Effector memory CD8-positive, alpha-beta T cell (primary cell): ENCODE data around the gene SOCS6.
"Not testable (repeated sequence)": the region's sequence is repeated elsewhere in the genome, so short reads cannot be mapped to it uniquely, and the experiment has no call there.

ENCODE experiments used
- ATAC-seq: fragments of 150-1000 bp; cut with Tn5 transposase; replicated peaks from 2 replicates; pipeline ENCODE4 v1.10.0; 2021; ENCODE audit warnings: mild to moderate bottlenecking, moderate library complexity
- DNase-seq, 3 experiments: peaks; one replicate each; pipeline ENCODE4 v3.0.0; 2021
- H3K27ac Mint-ChIP-seq, 2 donors: one replicate each; pipeline ENCODE4 v1.8.0; 2022; ENCODE audit warnings: mild to moderate bottlenecking in 2 of 2, mixed read lengths in 2 of 2, moderate library complexity in 2 of 2
- H3K27me3 Mint-ChIP-seq, 2 donors: one replicate each; pipeline ENCODE4 v1.8.0; 2022; ENCODE audit warnings: mixed read lengths in 2 of 2
- H3K36me3 Mint-ChIP-seq: one replicate; pipeline ENCODE4 v1.8.0; 2022; ENCODE audit warnings: mild to moderate bottlenecking, moderate library complexity, mixed read lengths; ENCODE audit not compliant: insufficient read depth
- H3K4me1 Mint-ChIP-seq, 2 donors: one replicate each; pipeline ENCODE4 v1.8.0; 2022; ENCODE audit warnings: low read depth in 2 of 2, mixed read lengths in 2 of 2
- H3K4me3 Mint-ChIP-seq, 2 donors: one replicate each; pipeline ENCODE4 v1.8.0; 2022; ENCODE audit warnings: mild to moderate bottlenecking in 2 of 2, mixed read lengths in 2 of 2, moderate library complexity in 2 of 2
- H3K9me3 Mint-ChIP-seq, 2 donors: one replicate each; pipeline ENCODE4 v1.8.0; 2022; ENCODE audit warnings: mixed read lengths in 2 of 2

The SOCS6 gene

GRCh38 chr18:70335892-70336726 is 47.3 kb downstream of the SOCS6 start:
- ATAC-seq (no peak), DNase-seq (no peak)
- no peaks in the 10 kb centered on the region for H3K36me3 Mint-ChIP-seq
- H3K27me3 Mint-ChIP-seq, result no peaks in the 10 kb centered on the region
- H3K27ac Mint-ChIP-seq, result no peak overlapping the region
- H3K9me3 Mint-ChIP-seq, result peaks cover 0 to 2% of the 10 kb centered on the region in 2 donors
- no peaks in the 10 kb centered on the region for H3K4me1 Mint-ChIP-seq
- H3K4me3 Mint-ChIP-seq, result no peak overlapping the region

- H3K27ac Mint-ChIP-seq, result no peak overlapping the region
- ATAC-seq, result no peak
- no peaks in the 10 kb centered on the region for H3K4me1 Mint-ChIP-seq
- no peaks in the 10 kb centered on the region for H3K36me3 Mint-ChIP-seq
- H3K9me3 Mint-ChIP-seq, result no peaks in the 10 kb centered on the region
- no peak for DNase-seq
- H3K27me3 Mint-ChIP-seq, result no peaks in the 10 kb centered on the region
- H3K4me3 Mint-ChIP-seq, result no peak overlapping the region
These were observed 48.5 kb downstream of the SOCS6 start for GRCh38 chr18:70337139-70337972.

- Mint-ChIP-seq H3K9me3 (no peaks in the 10 kb centered on the region), H3K4me3 (no peak overlapping the region), H3K27ac (no peak overlapping the region), H3K27me3 (no peaks in the 10 kb centered on the region), H3K4me1 (no peaks in the 10 kb centered on the region), H3K36me3 (no peaks in the 10 kb centered on the region)
- no peak for ATAC-seq
- no peak for DNase-seq
These were observed 50.0 kb downstream of the SOCS6 start for GRCh38 chr18:70338890-70339289.

- no peak for DNase-seq
- H3K27ac Mint-ChIP-seq, result no peak overlapping the region
- H3K4me3 Mint-ChIP-seq, result no peak overlapping the region
- no peaks in the 10 kb centered on the region for H3K27me3 Mint-ChIP-seq
- no peaks in the 10 kb centered on the region for H3K4me1 Mint-ChIP-seq
- no peaks in the 10 kb centered on the region for H3K9me3 Mint-ChIP-seq
- no peaks in the 10 kb centered on the region for H3K36me3 Mint-ChIP-seq
- ATAC-seq, result no peak
These were observed 51.1 kb downstream of the SOCS6 start for GRCh38 chr18:70339915-70340314.

- H3K4me3 Mint-ChIP-seq, ATAC-seq, H3K27ac Mint-ChIP-seq, H3K9me3 Mint-ChIP-seq, H3K4me1 Mint-ChIP-seq, H3K27me3 Mint-ChIP-seq, DNase-seq, H3K36me3 Mint-ChIP-seq: not testable (repeated sequence)
These were observed 59.6 kb downstream of the SOCS6 start for GRCh38 chr18:70348481-70348880.

- DNase-seq (no peak), ATAC-seq (no peak)
- no peaks in the 10 kb centered on the region for H3K36me3 Mint-ChIP-seq
- H3K27me3 Mint-ChIP-seq, result no peaks in the 10 kb centered on the region
- H3K4me1 Mint-ChIP-seq, result no peaks in the 10 kb centered on the region
- H3K9me3 Mint-ChIP-seq, result peaks cover 0 to 2% of the 10 kb centered on the region in 2 donors
- no peak overlapping the region for H3K4me3 Mint-ChIP-seq
- H3K27ac Mint-ChIP-seq, result no peak overlapping the region
These were observed 60.5 kb downstream of the SOCS6 start for GRCh38 chr18:70349316-70349715.

- H3K4me3 Mint-ChIP-seq, result no peak overlapping the region
- DNase-seq (no peak), ATAC-seq (no peak)
- H3K36me3 Mint-ChIP-seq, result no peaks in the 10 kb centered on the region
- no peaks in the 10 kb centered on the region for H3K27me3 Mint-ChIP-seq
- peaks cover 0 to 2% of the 10 kb centered on the region in 2 donors for H3K9me3 Mint-ChIP-seq
- no peaks in the 10 kb centered on the region for H3K4me1 Mint-ChIP-seq
- H3K27ac Mint-ChIP-seq, result no peak overlapping the region
These were observed 65.2 kb downstream of the SOCS6 start for GRCh38 chr18:70354080-70354479.

GRCh38 chr18:70354771-70355170 is 65.9 kb downstream of the SOCS6 start:
- DNase-seq (no peak), ATAC-seq (no peak)
- no peaks in the 10 kb centered on the region for H3K27me3 Mint-ChIP-seq
- H3K36me3 Mint-ChIP-seq, result no peaks in the 10 kb centered on the region
- H3K4me3 Mint-ChIP-seq, result no peak overlapping the region
- no peak overlapping the region for H3K27ac Mint-ChIP-seq
- peaks cover 0 to 2% of the 10 kb centered on the region in 2 donors for H3K9me3 Mint-ChIP-seq
- H3K4me1 Mint-ChIP-seq, result no peaks in the 10 kb centered on the region

- no peak overlapping the region for H3K27ac Mint-ChIP-seq
- H3K4me1 Mint-ChIP-seq, result no peaks in the 10 kb centered on the region
- no peaks in the 10 kb centered on the region for H3K36me3 Mint-ChIP-seq
- H3K4me3 Mint-ChIP-seq, result no peak overlapping the region
- H3K9me3 Mint-ChIP-seq, result peaks cover 0 to 2% of the 10 kb centered on the region in 2 donors
- no peak for ATAC-seq
- DNase-seq, result no peak
- no peaks in the 10 kb centered on the region for H3K27me3 Mint-ChIP-seq
These were observed 67.0 kb downstream of the SOCS6 start for GRCh38 chr18:70355620-70356385.

- H3K4me1 Mint-ChIP-seq, H3K27me3 Mint-ChIP-seq, H3K4me3 Mint-ChIP-seq, H3K36me3 Mint-ChIP-seq, H3K27ac Mint-ChIP-seq, ATAC-seq, DNase-seq, H3K9me3 Mint-ChIP-seq: not testable (repeated sequence)
These were observed 69.2 kb downstream of the SOCS6 start for GRCh38 chr18:70358105-70358406.

- H3K4me1 Mint-ChIP-seq, result no peaks in the 10 kb centered on the region
- no peak for DNase-seq
- no peaks in the 10 kb centered on the region for H3K9me3 Mint-ChIP-seq
- no peak for ATAC-seq
- H3K27me3 Mint-ChIP-seq, result no peaks in the 10 kb centered on the region
- no peaks in the 10 kb centered on the region for H3K36me3 Mint-ChIP-seq
- no peak overlapping the region for H3K4me3 Mint-ChIP-seq
- H3K27ac Mint-ChIP-seq, result no peak overlapping the region
These were observed 70.2 kb downstream of the SOCS6 start for GRCh38 chr18:70359071-70359470.

- Mint-ChIP-seq H3K36me3 (no peaks in the 10 kb centered on the region), H3K27ac (no peak overlapping the region), H3K4me1 (no peaks in the 10 kb centered on the region), H3K27me3 (no peaks in the 10 kb centered on the region), H3K4me3 (no peak overlapping the region), H3K9me3 (no peaks in the 10 kb centered on the region)
- DNase-seq (no peak), ATAC-seq (no peak)
These were observed 73.4 kb downstream of the SOCS6 start for GRCh38 chr18:70362258-70362657.

- H3K27me3 Mint-ChIP-seq, result peaks cover 7 to 11% of the 10 kb centered on the region in 2 donors
- no peak overlapping the region for H3K27ac Mint-ChIP-seq
- H3K4me3 Mint-ChIP-seq, result no peak overlapping the region
- no peaks in the 10 kb centered on the region for H3K36me3 Mint-ChIP-seq
- H3K9me3 Mint-ChIP-seq, result no peaks in the 10 kb centered on the region
- ATAC-seq (no peak), DNase-seq (no peak)
- H3K4me1 Mint-ChIP-seq, result no peaks in the 10 kb centered on the region
These were observed 75.0 kb downstream of the SOCS6 start for GRCh38 chr18:70363861-70364260.
